Thymus (tissue), 11 donors: ENCODE results near the gene LAG3. TPM values are rescaled to one million over a fixed set of nuclear protein-coding genes. Genes with fewer than 3 reads are reported as not detected.

ENCODE experiments used
- DNase-seq, 9 donors: peaks; one replicate each; pipeline ENCODE4 v3.0.0-alpha.2; 2013; ENCODE audit warnings: low spot score in 9 of 9, low read depth in 6 of 9, missing footprints in 1 of 9
- H3K27ac ChIP-seq, 2 donors: one replicate each; pipeline ENCODE4 v1.5.1; 2013; ENCODE audit warnings: control low read depth in 1 of 2, low read depth in 1 of 2, low read length in 1 of 2, mild to moderate bottlenecking in 1 of 2, moderate library complexity in 1 of 2
- H3K27me3 ChIP-seq, 2 donors: one replicate each; pipeline ENCODE4 v1.5.1; 2013; ENCODE audit warnings: low read length in 1 of 2; ENCODE audit not compliant: control insufficient read depth in 2 of 2, insufficient read depth in 1 of 2
- H3K36me3 ChIP-seq, 2 donors: one replicate each; pipeline ENCODE4 v1.5.1; 2013; ENCODE audit warnings: low read length in 1 of 2, mild to moderate bottlenecking in 1 of 2, moderate library complexity in 1 of 2; ENCODE audit not compliant: control insufficient read depth in 2 of 2, insufficient read depth in 2 of 2
- H3K4me1 ChIP-seq, 2 donors: one replicate each; pipeline ENCODE4 v1.5.1; 2013; ENCODE audit warnings: low read length in 2 of 2; ENCODE audit not compliant: control insufficient read depth in 2 of 2, insufficient read depth in 2 of 2
- H3K4me3 ChIP-seq, 2 donors: one replicate each; pipeline ENCODE4 v1.5.1; 2013; ENCODE audit warnings: low read length in 2 of 2, control low read depth in 1 of 2, mild to moderate bottlenecking in 1 of 2
- H3K9me3 ChIP-seq, 2 donors: one replicate each; pipeline ENCODE4 v1.5.1; 2013; ENCODE audit warnings: low read length in 1 of 2, mild to moderate bottlenecking in 1 of 2; ENCODE audit not compliant: control insufficient read depth in 2 of 2, insufficient read depth in 1 of 2
- WGBS: extraction: QIAGEN DNeasy Blood & Tissue Kit; methylation state at CpG from one replicate; pipeline ENCODE4 v1.1.7; 2013; 5-methylcytosine and 5-hydroxymethylcytosine counted together
- polyA plus RNA-seq: library from polyadenylated mRNA; stranded (reverse); fragments of 200-250 nt; gene quantifications from one replicate; pipeline ENCODE4 v1.2.3, GENCODE V29; 2013
- total RNA-seq: library from RNA; stranded (reverse); fragments of 120-200 nt; gene quantifications from one replicate; pipeline ENCODE4 v1.2.4, GENCODE V29; 2013
- donor health status: healthy.

Gene LAG3
- total and polyA plus RNA-seq, 2 donors = 1.5 to 4.8 TPM

DNA sequence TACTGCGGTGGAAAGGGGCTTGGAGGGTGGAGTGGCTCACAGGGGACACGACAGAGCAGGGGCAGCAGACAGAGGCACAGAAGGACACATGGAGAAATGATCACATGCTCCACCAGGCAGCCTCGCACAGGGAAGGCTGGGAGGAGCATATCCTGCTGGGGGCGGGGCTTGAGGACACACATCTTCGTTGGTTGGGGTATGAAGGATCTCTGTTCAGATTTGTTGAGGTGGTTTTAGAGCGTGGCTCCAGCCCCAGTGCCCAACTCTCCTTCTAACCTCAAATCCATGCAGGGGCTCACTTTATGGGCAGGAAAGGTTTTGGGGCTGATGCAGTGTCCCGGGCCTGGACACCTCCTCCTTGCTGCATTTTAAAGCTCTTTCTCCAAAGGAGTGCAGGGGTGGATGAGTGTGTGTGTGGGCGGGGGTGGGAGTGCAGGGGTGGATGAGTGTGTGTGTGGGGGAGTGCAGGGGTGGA lies 55.2 kb downstream of the LAG3 start:
- Histone ChIP-seq H3K27ac (no peak overlapping the region), H3K4me1 (peaks cover 7 to 34% of the 10 kb centered on the region in 2 donors), H3K36me3 (no peaks in the 10 kb centered on the region), H3K4me3 (no peak overlapping the region), H3K27me3 (peaks cover 40 to 95% of the 10 kb centered on the region in 2 donors), H3K9me3 (peaks cover 0 to 15% of the 10 kb centered on the region in 2 donors)
- DNase-seq = peak in 3 of 9 donors; percentile 24 to 62 (median 42)
- 21% methylated on average over 8 of the region's 8 CpGs for WGBS

Other genes with a start within 250 kb of the LAG3 start
- 3,026 TPM for gene GAPDH, start 238.0 kb upstream of the LAG3 start, total RNA-seq
- gene GAPDH, start 238.0 kb upstream of the LAG3 start, polyA plus RNA-seq = 1,220 TPM
- gene IFFO1, start 216.5 kb upstream of the LAG3 start, total RNA-seq = 6.7 TPM
- gene IFFO1, start 216.5 kb upstream of the LAG3 start, polyA plus RNA-seq = 52.0 TPM
- gene NOP2, start 204.2 kb upstream of the LAG3 start, total RNA-seq = 31.1 TPM
- 45.5 TPM for gene NOP2, start 204.2 kb upstream of the LAG3 start, polyA plus RNA-seq
- gene CHD4, start 165.1 kb upstream of the LAG3 start, total RNA-seq = 177 TPM
- 230 TPM for gene CHD4, start 165.1 kb upstream of the LAG3 start, polyA plus RNA-seq
- gene LPAR5, start 136.6 kb upstream of the LAG3 start, total RNA-seq = 2.4 TPM
- gene LPAR5, start 136.6 kb upstream of the LAG3 start, polyA plus RNA-seq = 3.2 TPM
- 2.0 TPM for gene ACRBP, start 125.1 kb upstream of the LAG3 start, total RNA-seq
- gene ACRBP, start 125.1 kb upstream of the LAG3 start, polyA plus RNA-seq = 10.5 TPM
- 74.0 TPM for gene ING4, start 109.4 kb upstream of the LAG3 start, total RNA-seq
- gene ING4, start 109.4 kb upstream of the LAG3 start, polyA plus RNA-seq = 70.0 TPM
- gene ZNF384, start 83.1 kb upstream of the LAG3 start, total RNA-seq = 17.2 TPM
- 39.3 TPM for gene ZNF384, start 83.1 kb upstream of the LAG3 start, polyA plus RNA-seq
- gene PIANP, start 71.7 kb upstream of the LAG3 start, total RNA-seq = 0.09 TPM
- gene PIANP, start 71.7 kb upstream of the LAG3 start, polyA plus RNA-seq = 0.23 TPM
- gene COPS7A, start 48.5 kb upstream of the LAG3 start, total RNA-seq = 28.0 TPM
- 39.8 TPM for gene COPS7A, start 48.5 kb upstream of the LAG3 start, polyA plus RNA-seq
- 69.5 TPM for gene MLF2, start 19.4 kb upstream of the LAG3 start, total RNA-seq
- 131 TPM for gene MLF2, start 19.4 kb upstream of the LAG3 start, polyA plus RNA-seq
- 21.9 TPM for gene PTMS, start 6.2 kb upstream of the LAG3 start, total RNA-seq
- gene PTMS, start 6.2 kb upstream of the LAG3 start, polyA plus RNA-seq = 186 TPM
- gene CD4, start 17.0 kb downstream of the LAG3 start, total RNA-seq = 91.9 TPM
- gene CD4, start 17.0 kb downstream of the LAG3 start, polyA plus RNA-seq = 50.9 TPM
- gene GPR162, start 49.3 kb downstream of the LAG3 start, total RNA-seq = 1.4 TPM
- gene GPR162, start 49.3 kb downstream of the LAG3 start, polyA plus RNA-seq = 4.4 TPM
- gene P3H3, start 55.9 kb downstream of the LAG3 start, total RNA-seq = 1.0 TPM
- 4.4 TPM for gene P3H3, start 55.9 kb downstream of the LAG3 start, polyA plus RNA-seq
- gene GNB3, start 68.4 kb downstream of the LAG3 start, total RNA-seq = 0.14 TPM
- 1.3 TPM for gene GNB3, start 68.4 kb downstream of the LAG3 start, polyA plus RNA-seq
- gene CDCA3, start 78.8 kb downstream of the LAG3 start, total RNA-seq = 44.3 TPM
- gene CDCA3, start 78.8 kb downstream of the LAG3 start, polyA plus RNA-seq = 5.9 TPM
- 61.1 TPM for gene USP5, start 79.6 kb downstream of the LAG3 start, total RNA-seq
- 32.2 TPM for gene USP5, start 79.6 kb downstream of the LAG3 start, polyA plus RNA-seq
- gene TPI1, start 95.0 kb downstream of the LAG3 start, total RNA-seq = 628 TPM
- gene TPI1, start 95.0 kb downstream of the LAG3 start, polyA plus RNA-seq = 282 TPM
- gene SPSB2, start 100.8 kb downstream of the LAG3 start, total RNA-seq = 10.7 TPM
- gene SPSB2, start 100.8 kb downstream of the LAG3 start, polyA plus RNA-seq = 14.9 TPM
- gene LRRC23, start 132.3 kb downstream of the LAG3 start, total RNA-seq = 6.2 TPM
- gene LRRC23, start 132.3 kb downstream of the LAG3 start, polyA plus RNA-seq = 11.5 TPM
- gene ENO2, start 142.1 kb downstream of the LAG3 start, total RNA-seq = 12.1 TPM
- 29.3 TPM for gene ENO2, start 142.1 kb downstream of the LAG3 start, polyA plus RNA-seq
- 1.6 TPM for gene ATN1, start 155.4 kb downstream of the LAG3 start, total RNA-seq
- 30.3 TPM for gene ATN1, start 155.4 kb downstream of the LAG3 start, polyA plus RNA-seq
- gene RNU7-1, start 171.3 kb downstream of the LAG3 start, total RNA-seq = not detected
- not detected for gene RNU7-1, start 171.3 kb downstream of the LAG3 start, polyA plus RNA-seq
- gene C12orf57, start 171.5 kb downstream of the LAG3 start, total RNA-seq = 446 TPM
- gene C12orf57, start 171.5 kb downstream of the LAG3 start, polyA plus RNA-seq = 421 TPM
- 147 TPM for gene PTPN6, start 178.8 kb downstream of the LAG3 start, total RNA-seq
- gene PTPN6, start 178.8 kb downstream of the LAG3 start, polyA plus RNA-seq = 213 TPM
- 288 TPM for gene PHB2, start 198.1 kb downstream of the LAG3 start, total RNA-seq
- 149 TPM for gene PHB2, start 198.1 kb downstream of the LAG3 start, polyA plus RNA-seq
- 56.2 TPM for gene EMG1, start 198.4 kb downstream of the LAG3 start, total RNA-seq
- gene EMG1, start 198.4 kb downstream of the LAG3 start, polyA plus RNA-seq = 27.6 TPM
- gene LPCAT3, start 246.0 kb downstream of the LAG3 start, total RNA-seq = 16.1 TPM
- 28.2 TPM for gene LPCAT3, start 246.0 kb downstream of the LAG3 start, polyA plus RNA-seq